ENCODE results near the gene FAM83C. TPM values are rescaled to one million over a fixed set of nuclear protein-coding genes. Genes with fewer than 3 reads are reported as not detected.

FAM83C gene
- total and polyA plus RNA-seq, 9 of the 15 experiments (the other 6 are each of a cell fraction or from before 2014, with no cell fraction given): not detected

DNA sequence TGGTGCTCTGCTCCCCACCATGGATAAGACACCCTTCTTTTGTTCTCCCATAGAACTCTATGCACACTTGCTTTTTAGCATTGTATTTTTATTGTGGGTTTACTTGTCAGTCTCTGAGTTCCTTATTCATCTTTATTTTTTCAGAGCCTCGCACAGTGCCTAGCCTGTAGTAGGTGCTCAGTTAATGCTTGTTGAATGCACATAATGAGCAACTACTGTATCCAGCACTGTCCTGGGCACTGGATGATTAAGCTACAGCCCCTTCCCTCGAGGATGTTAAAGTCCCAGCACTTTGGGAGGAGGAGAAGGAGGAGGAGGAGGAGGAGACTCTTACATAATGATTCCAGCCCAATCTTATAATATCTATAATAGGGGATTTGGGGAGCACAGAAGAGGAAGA, 48.9 kb downstream of the FAM83C start:
- no TSS peak for BruUV-seq (replicated peaks)
- no peak overlapping the region for H3K27ac ChIP-seq (ENCODE audit: extremely low read depth, low read depth, low read length)
- in situ Hi-C loops (cut with MboI): loop anchor here (10.0 kb wide), 1 partner anchor 389 kb away; no protein-coding TSS in a partner anchor
- TF ChIP-seq MYNN (IDR thresholded peaks at IDR 0.05) (no peak), MYNN (CRISPR knock-in tag; IDR thresholded peaks at IDR 0.05) (no peak), ARNT (IDR thresholded peaks at IDR 0.05) (no peak), RBM25 (IDR thresholded peaks at IDR 0.05; ENCODE audit: low read depth, low read length, severe bottlenecking) (peak; percentile 46), ZKSCAN8 (CRISPR knock-in tag; IDR thresholded peaks at IDR 0.05) (0 out of 2 replicates have a peak, but pooled peaks have one; percentile 72), CEBPG (CRISPR knock-in tag; IDR thresholded peaks at IDR 0.05) (no peak), CEBPG (tag; conservative IDR thresholded peaks at IDR 0.05 in 1 of 2, IDR thresholded peaks at IDR 0.05 in 1 of 2) (no peak)
- TF ChIP-seq, protein P1, sequence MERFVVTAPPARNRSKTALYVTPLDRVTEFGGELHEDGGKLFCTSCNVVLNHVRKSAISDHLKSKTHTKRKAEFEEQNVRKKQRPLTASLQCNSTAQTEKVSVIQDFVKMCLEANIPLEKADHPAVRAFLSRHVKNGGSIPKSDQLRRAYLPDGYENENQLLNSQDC (CRISPR knock-in tag; IDR thresholded peaks at IDR 0.05): no peak
- H3K9me1 ChIP-seq (ENCODE audit: control insufficient read depth, insufficient read depth, low read length): no peaks in the 10 kb centered on the region
- H4K20me1 ChIP-seq (replicated peaks; ENCODE audit: control insufficient read depth, insufficient read depth, low read length): peaks cover 5% of the 10 kb centered on the region; the same call in 1 of the 2 replicates
- H3K79me2 ChIP-seq (ENCODE audit: control insufficient read depth, insufficient read depth, low read length): no peaks in the 10 kb centered on the region
- CTCF ChIA-PET (ENCODE audit: low intra/inter-chr PET ratio): no interaction called here
- no peak for FAIRE-seq
- no peaks in the 10 kb centered on the region; a peak in 1 of 5 replicates for H3K4me1 ChIP-seq (replicated peaks in 1 of 2; ENCODE audit: control insufficient read depth in 2 of 2, insufficient read depth in 2 of 2, low read length in 2 of 2)
- no peak overlapping the region for H3K4me3 ChIP-seq
- no peak for DNase-seq (ENCODE audit: extremely low read depth in 1 of 4, low spot score in 3 of 4)
- no peaks in the 10 kb centered on the region for H3K9me3 ChIP-seq (replicated peaks; ENCODE audit: control insufficient read depth, insufficient read depth, low read depth, low read length)
- no peaks in the 10 kb centered on the region for H3K36me3 ChIP-seq (ENCODE audit: control insufficient read depth, insufficient read depth, low read length)
- ATAC-seq: no peak
- 3% methylated on average over 2 of the region's 2 CpGs for WGBS (ENCODE audit: insufficient coverage, low coverage, missing lambda C conversion rate)
- H3K4me2 ChIP-seq (ENCODE audit: insufficient read depth, low read length): no peak overlapping the region
- intact Hi-C loops (cut with micrococcal nuclease): no loop called here
- POLR2A ChIA-PET: interaction anchor here (0.6 kb wide), 1 partner anchor 8 kb away, joined by 3 read pairs; no protein-coding TSS in a partner anchor
- peaks cover 18 to 56% of the 10 kb centered on the region in 2 experiments for H3K27me3 ChIP-seq (ENCODE audit: control insufficient read depth in 2 of 2, insufficient read depth in 2 of 2, low read length in 2 of 2)
- H3K9ac ChIP-seq (ENCODE audit: insufficient read depth in 1 of 2, low read depth in 2 of 2, low read length in 2 of 2): no peak overlapping the region
- no peak overlapping the region for H2AFZ ChIP-seq (ENCODE audit: low read depth, low read length)
